RWPE1 (cell line): ENCODE data around the gene PCDH10.

ENCODE experiments used
- CTCF ChIA-PET: fragments of 350-600 bp; sonication (Branson Sonifier 250); formaldehyde crosslinking; extraction: SDS; loops from one replicate; lab custom pipeline; 2021; lab: Yijun Ruan, JAX
- POLR2A ChIA-PET: fragments of 400-600 bp; formaldehyde crosslinking; extraction: SDS; loops from one replicate; lab custom pipeline; 2020; ENCODE audit warnings: antibody characterized with exemption; ENCODE audit not compliant: low non-redundant PET; lab: Yijun Ruan, JAX
- DNase-seq: peaks from one replicate; pipeline ENCODE4 v3.0.0; 2012; ENCODE audit warnings: low spot score
- H3K27ac ChIP-seq: fragments of 450-650 bp; 2 replicates; pipeline ENCODE4 v1.5.1; 2017
- CTCF ChIP-seq: fragments of 450-650 bp; conservative IDR thresholded peaks from 2 replicates; pipeline ENCODE4 v1.5.1; 2017; ENCODE audit warnings: low read depth, mild to moderate bottlenecking

The PCDH10 gene

GRCh38 chr4:133127500-133127899 is 21.6 kb upstream of the PCDH10 start:
- CTCF ChIA-PET, result no interaction called here

GRCh38 chr4:133129237-133129636 is 19.9 kb upstream of the PCDH10 start:
- no peak for DNase-seq
- ChIA-PET POLR2A (no interaction called here), CTCF (no interaction called here)
- no peak overlapping the region for H3K27ac ChIP-seq
- TF ChIP-seq CTCF, result no peak

More at GRCh38 chr4:133127500-133127899, 21.6 kb upstream of the PCDH10 start:
- TF ChIP-seq CTCF, result no peak
- POLR2A ChIA-PET, result no interaction called here
- no peak overlapping the region for H3K27ac ChIP-seq
- DNase-seq, result no peak

GRCh38 chr4:133130171-133130570 is 18.9 kb upstream of the PCDH10 start:
- CTCF ChIA-PET, result no interaction called here
- POLR2A ChIA-PET, result no interaction called here
- TF ChIP-seq CTCF, result no peak
- no peak overlapping the region for H3K27ac ChIP-seq
- DNase-seq, result no peak

GRCh38 chr4:133131829-133132460 is 17.1 kb upstream of the PCDH10 start:
- H3K27ac ChIP-seq, result no peak overlapping the region
- ChIA-PET POLR2A (no interaction called here), CTCF (no interaction called here)
- no peak for TF ChIP-seq CTCF
- DNase-seq, result no peak

GRCh38 chr4:133136833-133137232 is 12.3 kb upstream of the PCDH10 start:
- POLR2A ChIA-PET, result no interaction called here
- TF ChIP-seq CTCF, result no peak

GRCh38 chr4:133137571-133137970 is 11.5 kb upstream of the PCDH10 start:
- CTCF ChIA-PET, result interaction anchor here (0.6 kb wide), 1 partner anchor 353 kb away, joined by 3 read pairs; no protein-coding TSS in a partner anchor
- POLR2A ChIA-PET, result no interaction called here
- no peak overlapping the region for H3K27ac ChIP-seq
- no peak for DNase-seq
- TF ChIP-seq CTCF, result 0 out of 2 replicates have a peak, but pooled peaks have one; percentile 11

More at GRCh38 chr4:133136833-133137232, 12.3 kb upstream of the PCDH10 start:
- no peak overlapping the region for H3K27ac ChIP-seq
- DNase-seq, result no peak
- CTCF ChIA-PET, result no interaction called here
